Duodenal mucosa (tissue), 2 donors: ENCODE measurements around the gene AMFR.

Experiments
- H3K27ac ChIP-seq: one replicate; pipeline ENCODE4 v1.7.0; 2013; ENCODE audit warnings: low read depth, low read length
- H3K27me3 ChIP-seq, 2 donors: one replicate each; pipeline ENCODE4 v1.7.0; 2013; ENCODE audit warnings: low read length in 2 of 2, control low read depth in 1 of 2; ENCODE audit not compliant: insufficient read depth in 2 of 2, control insufficient read depth in 1 of 2
- H3K36me3 ChIP-seq, 2 donors: one replicate each; pipeline ENCODE4 v1.7.0; 2013; ENCODE audit warnings: low read length in 2 of 2, control low read depth in 1 of 2; ENCODE audit not compliant: insufficient read depth in 2 of 2, control insufficient read depth in 1 of 2
- H3K4me1 ChIP-seq, 2 donors: one replicate each; pipeline ENCODE4 v1.7.0; 2013; ENCODE audit warnings: low read length in 2 of 2, control low read depth in 1 of 2; ENCODE audit not compliant: insufficient read depth in 2 of 2, control insufficient read depth in 1 of 2
- H3K4me3 ChIP-seq, 2 donors: one replicate each; pipeline ENCODE4 v1.7.0; 2013; ENCODE audit warnings: low read length in 2 of 2, low read depth in 1 of 2
- H3K9ac ChIP-seq, 2 donors: one replicate each; pipeline ENCODE4 v1.7.0; 2013; ENCODE audit warnings: low read length in 2 of 2, low read depth in 1 of 2
- H3K9me3 ChIP-seq, 2 donors: one replicate each; pipeline ENCODE4 v1.7.0; 2013; ENCODE audit warnings: low read length in 2 of 2, control low read depth in 1 of 2; ENCODE audit not compliant: control insufficient read depth in 1 of 2

The AMFR gene

DNA sequence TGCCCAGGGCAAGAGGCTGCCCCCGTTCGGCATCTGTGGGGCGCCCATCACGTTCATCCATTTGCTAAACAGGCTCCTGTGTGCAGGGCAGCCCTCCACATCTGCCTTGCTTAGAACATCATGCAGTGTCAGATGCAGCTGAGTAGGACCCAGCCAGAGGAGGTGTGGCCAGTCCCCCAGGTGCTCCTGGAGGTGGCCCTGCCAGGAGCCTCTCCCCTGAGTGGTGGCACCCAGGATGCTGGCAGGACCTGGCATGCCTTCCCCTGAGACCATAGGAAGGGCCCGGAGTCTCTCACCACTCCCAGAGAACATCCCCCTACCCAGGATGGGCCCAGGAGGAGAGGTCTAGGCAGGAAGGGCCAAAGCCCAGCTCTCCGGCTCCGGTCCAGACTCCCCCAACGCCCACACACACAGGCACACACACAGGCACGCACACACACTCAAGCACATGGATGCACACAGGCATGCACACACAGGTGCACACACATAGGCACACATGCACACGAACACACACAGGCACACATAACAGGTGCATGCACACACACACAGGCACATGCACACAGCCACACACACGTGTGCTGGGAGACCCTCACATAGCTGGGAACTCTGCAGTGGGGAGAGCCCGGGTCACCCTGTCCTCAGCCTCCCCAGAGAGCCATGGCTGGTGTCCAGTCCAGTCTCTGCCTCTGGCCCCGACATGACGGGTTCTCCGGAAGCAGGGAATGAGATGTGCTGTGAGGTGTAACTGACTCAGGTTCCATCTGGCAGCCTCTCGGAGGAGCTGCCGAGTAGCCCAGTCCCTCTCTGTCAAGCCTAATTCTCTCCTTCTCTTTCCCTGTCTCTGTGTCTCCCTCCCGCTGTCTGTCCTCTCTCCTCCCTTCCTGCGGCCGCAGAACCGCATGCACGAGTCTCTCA, 74.6 kb downstream of the AMFR start:
- no peaks in the 10 kb centered on the region for H3K4me1 ChIP-seq
- no peak overlapping the region for H3K27ac ChIP-seq
- no peak overlapping the region for H3K4me3 ChIP-seq
- H3K27me3 ChIP-seq, result no peaks in the 10 kb centered on the region
- H3K36me3 ChIP-seq, result no peaks in the 10 kb centered on the region
- H3K9me3 ChIP-seq, result no peaks in the 10 kb centered on the region
- no peak overlapping the region for H3K9ac ChIP-seq

DNA sequence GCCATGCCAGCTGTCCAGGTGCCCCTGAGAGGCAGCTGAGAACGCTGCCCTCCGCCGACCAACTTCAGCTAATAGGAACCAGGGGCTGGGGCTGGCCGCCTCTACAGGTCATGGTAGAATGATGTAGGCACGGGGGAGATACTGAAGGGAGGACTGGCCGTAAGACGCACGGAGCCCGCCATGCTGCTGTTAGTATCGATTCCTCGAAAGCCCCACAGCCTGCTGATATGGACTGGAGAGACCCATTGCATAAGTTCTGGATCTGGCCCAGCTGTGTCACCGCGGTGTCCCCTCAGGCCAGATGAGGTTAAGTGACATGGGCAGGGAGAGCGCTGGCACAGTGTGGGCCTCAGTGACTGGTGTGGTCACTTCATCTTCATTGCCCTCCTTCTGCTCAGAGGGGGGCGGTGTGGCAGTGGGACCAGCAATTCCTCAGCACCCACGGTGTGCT, 75.6 kb downstream of the AMFR start:
- H3K4me3 ChIP-seq, result no peak overlapping the region
- H3K36me3 ChIP-seq, result no peaks in the 10 kb centered on the region
- no peaks in the 10 kb centered on the region for H3K27me3 ChIP-seq
- H3K9ac ChIP-seq, result no peak overlapping the region
- no peaks in the 10 kb centered on the region for H3K9me3 ChIP-seq
- peaks cover 0 to 3% of the 10 kb centered on the region in 2 donors for H3K4me1 ChIP-seq
- H3K27ac ChIP-seq, result no peak overlapping the region

DNA sequence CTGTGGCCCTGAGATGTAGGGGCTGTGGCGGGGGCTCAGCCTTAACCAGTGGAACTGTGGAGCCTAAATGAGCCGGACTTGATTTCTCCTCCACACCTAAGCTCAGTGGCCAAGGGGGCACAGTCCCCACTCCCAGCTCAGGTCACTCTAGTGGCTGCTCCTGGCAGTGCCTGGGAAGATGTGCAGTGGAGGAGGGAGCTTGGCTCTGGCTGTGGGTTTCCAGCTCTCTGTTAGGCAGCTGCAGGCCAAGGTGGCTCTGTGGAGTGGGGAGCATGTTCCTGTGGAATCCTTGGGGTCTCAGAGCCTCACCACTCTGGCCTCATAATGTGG, 76.3 kb downstream of the AMFR start:
- Histone ChIP-seq H3K27ac (no peak overlapping the region), H3K4me1 (peaks cover 0 to 3% of the 10 kb centered on the region in 2 donors), H3K36me3 (no peaks in the 10 kb centered on the region), H3K27me3 (no peaks in the 10 kb centered on the region), H3K9ac (no peak overlapping the region), H3K9me3 (no peaks in the 10 kb centered on the region), H3K4me3 (no peak overlapping the region)

DNA sequence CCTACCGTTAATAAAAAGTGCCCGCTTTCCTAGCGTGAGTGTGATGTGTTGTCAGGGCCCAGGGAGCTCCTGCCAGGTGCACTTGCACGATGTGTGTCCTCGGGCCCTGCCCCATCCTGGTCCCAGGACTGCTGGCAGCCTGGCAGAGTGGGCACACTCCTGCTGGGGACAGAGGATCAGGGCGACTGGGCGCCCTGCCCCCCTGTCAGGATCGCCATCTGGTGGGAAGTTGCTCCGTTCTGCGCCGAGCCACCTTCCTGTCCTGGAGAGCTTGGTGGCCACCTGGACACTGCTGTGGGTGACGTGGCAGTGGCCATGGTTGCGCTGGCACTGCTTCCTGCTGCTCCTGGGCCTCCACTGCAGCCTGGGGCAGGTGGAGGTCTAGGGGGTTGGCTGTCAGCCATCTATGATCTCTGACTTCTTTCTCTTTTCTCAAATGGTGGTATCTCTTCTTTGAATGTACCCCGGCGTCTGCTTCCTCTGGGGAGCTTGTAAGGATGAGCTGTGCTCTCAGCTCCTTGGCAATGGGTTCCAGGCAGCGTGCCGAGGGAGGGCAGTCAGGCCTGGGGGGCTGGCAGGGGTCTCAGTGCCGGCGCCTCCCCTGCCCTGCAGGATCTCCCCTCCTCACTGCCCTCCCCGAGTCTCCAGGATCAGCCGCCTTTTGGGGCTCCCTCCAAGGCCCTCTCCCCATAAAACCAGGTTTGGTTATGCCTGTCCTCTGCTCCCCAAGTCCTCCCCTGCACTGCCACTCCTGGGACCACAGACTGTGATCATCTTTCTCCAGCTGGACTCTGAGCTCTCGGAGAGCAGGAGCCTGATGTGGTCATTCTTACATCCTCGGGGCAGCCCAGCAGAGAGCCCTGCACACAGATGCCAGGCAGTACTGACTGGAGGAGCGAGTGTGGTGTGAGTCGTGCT, 76.9 kb downstream of the AMFR start:
- H3K27me3 ChIP-seq, result no peaks in the 10 kb centered on the region
- H3K9ac ChIP-seq, result no peak overlapping the region
- no peak overlapping the region for H3K27ac ChIP-seq
- no peaks in the 10 kb centered on the region for H3K9me3 ChIP-seq
- no peak overlapping the region for H3K4me3 ChIP-seq
- H3K36me3 ChIP-seq, result no peaks in the 10 kb centered on the region
- peaks cover 0 to 3% of the 10 kb centered on the region in 2 donors for H3K4me1 ChIP-seq

DNA sequence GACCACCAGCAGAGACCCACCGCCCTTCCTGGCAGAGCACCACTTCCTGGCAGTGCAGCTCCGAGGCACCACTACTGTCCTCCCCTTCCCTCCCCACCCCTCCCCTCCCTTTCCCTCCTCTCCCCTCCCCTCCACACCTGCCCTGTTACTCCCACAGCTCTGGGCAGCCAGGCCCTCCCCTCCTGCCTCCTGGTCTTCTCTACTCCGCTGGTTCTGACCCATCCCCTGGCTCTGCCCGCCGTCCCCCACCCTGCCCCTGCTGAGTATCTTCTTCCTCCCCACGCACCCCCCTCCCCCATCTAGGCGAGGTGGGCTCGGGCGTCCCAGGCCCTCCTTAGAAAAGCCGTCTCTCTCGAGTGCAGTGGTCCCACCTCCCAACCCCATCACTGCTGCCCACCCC, 77.7 kb downstream of the AMFR start:
- no peak overlapping the region for H3K9ac ChIP-seq
- H3K4me3 ChIP-seq, result no peak overlapping the region
- H3K4me1 ChIP-seq, result peaks cover 0 to 3% of the 10 kb centered on the region in 2 donors
- no peaks in the 10 kb centered on the region for H3K27me3 ChIP-seq
- H3K36me3 ChIP-seq, result no peaks in the 10 kb centered on the region
- H3K9me3 ChIP-seq, result no peaks in the 10 kb centered on the region
- no peak overlapping the region for H3K27ac ChIP-seq

DNA sequence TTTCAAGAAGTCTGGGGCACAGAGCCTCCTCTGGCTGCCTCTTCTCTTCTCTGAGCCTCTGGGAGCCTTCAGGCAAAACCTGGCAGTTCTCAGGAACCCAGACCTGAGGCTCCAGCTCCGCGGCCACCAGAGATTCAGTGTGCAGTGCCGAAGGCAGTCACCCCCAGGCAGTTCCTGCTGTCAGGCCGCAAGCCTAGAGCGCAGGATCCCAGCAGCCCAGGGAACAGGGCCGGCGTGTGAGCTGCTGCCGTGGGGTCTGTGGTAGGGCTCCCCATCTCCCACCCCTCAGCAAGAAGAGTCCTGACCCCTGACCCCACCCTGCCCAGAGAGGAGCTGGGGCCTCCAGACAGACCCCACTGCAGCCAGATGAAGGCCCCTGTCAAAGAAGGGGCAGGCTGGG, 78.2 kb downstream of the AMFR start:
- Histone ChIP-seq H3K36me3 (no peaks in the 10 kb centered on the region), H3K4me1 (peaks cover 0 to 3% of the 10 kb centered on the region in 2 donors), H3K27me3 (no peaks in the 10 kb centered on the region), H3K27ac (no peak overlapping the region), H3K4me3 (no peak overlapping the region), H3K9me3 (no peaks in the 10 kb centered on the region), H3K9ac (no peak overlapping the region)

DNA sequence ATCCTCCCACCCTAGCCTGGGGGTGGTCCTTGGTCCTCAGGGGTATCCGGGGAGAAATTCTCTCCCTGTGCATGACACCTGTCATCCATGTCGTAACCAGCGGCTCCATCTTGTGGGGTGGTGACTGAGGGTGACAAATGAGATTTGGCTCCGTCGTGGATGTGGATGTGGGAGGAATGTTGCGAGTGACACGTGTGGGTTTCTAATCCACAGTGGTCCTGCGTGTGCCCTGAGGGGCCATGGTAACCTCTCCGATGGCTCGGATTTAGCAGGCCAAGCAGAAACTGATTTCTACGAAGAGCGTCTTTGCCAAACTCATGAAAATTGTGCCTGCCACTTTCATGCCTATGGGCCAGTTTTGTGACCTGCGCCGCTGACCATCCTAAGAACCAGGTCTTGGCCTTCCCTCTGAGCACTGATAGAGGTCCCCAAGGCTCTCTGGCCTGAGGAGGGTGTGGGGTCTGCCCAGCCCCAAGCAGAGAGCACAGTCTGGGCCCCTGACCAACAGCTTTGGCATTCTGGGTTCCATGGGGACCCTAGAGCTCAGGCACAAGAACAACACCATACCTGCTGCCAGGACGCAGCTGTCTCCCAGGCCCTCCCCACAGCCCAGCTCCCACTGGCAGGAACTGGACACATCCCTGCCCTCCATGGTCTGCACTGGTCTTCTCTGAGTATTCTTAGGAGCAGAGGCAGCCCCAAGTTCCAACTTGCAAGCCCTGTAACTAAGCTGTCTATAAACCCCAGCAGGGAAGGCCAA, 79.0 kb downstream of the AMFR start:
- no peak overlapping the region for H3K4me3 ChIP-seq
- no peaks in the 10 kb centered on the region for H3K9me3 ChIP-seq
- no peak overlapping the region for H3K27ac ChIP-seq
- no peak overlapping the region for H3K9ac ChIP-seq
- H3K4me1 ChIP-seq, result peaks cover 0 to 3% of the 10 kb centered on the region in 2 donors
- H3K36me3 ChIP-seq, result no peaks in the 10 kb centered on the region
- H3K27me3 ChIP-seq, result no peaks in the 10 kb centered on the region

DNA sequence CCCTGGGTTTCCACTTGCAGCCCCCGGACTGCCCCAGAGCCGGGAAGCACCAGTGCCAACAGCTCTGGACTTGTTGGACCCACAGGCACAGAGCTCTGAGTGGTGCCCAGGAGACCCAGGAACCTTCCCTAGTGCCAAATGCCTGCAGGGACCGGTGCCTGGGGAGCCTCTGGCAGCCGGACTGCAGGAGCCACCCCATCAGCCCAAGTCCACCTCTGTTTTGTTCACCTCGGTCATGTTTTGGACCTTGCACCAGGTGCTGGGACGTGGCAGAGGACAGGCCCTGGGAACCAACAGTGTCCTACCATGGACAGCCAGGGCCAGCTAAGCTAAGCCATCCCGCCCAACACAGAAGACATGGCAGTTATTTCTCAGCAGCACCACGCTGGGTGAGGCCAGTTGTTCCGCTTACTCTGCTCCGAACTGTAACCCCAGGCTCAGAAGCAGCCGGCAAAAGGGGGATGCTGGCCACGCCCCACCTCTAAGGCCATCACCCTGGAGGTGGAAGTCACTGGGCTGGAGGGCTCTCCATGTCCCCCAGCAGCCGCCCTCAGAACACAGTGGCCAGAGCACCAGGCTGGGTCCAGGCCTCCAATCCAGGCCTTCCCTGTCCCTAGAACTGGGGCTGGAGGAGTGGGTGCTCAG, 79.8 kb downstream of the AMFR start:
- Histone ChIP-seq H3K4me3 (no peak overlapping the region), H3K36me3 (no peaks in the 10 kb centered on the region), H3K27ac (no peak overlapping the region), H3K4me1 (peaks cover 0 to 3% of the 10 kb centered on the region in 2 donors), H3K9ac (no peak overlapping the region), H3K27me3 (no peaks in the 10 kb centered on the region), H3K9me3 (no peaks in the 10 kb centered on the region)

DNA sequence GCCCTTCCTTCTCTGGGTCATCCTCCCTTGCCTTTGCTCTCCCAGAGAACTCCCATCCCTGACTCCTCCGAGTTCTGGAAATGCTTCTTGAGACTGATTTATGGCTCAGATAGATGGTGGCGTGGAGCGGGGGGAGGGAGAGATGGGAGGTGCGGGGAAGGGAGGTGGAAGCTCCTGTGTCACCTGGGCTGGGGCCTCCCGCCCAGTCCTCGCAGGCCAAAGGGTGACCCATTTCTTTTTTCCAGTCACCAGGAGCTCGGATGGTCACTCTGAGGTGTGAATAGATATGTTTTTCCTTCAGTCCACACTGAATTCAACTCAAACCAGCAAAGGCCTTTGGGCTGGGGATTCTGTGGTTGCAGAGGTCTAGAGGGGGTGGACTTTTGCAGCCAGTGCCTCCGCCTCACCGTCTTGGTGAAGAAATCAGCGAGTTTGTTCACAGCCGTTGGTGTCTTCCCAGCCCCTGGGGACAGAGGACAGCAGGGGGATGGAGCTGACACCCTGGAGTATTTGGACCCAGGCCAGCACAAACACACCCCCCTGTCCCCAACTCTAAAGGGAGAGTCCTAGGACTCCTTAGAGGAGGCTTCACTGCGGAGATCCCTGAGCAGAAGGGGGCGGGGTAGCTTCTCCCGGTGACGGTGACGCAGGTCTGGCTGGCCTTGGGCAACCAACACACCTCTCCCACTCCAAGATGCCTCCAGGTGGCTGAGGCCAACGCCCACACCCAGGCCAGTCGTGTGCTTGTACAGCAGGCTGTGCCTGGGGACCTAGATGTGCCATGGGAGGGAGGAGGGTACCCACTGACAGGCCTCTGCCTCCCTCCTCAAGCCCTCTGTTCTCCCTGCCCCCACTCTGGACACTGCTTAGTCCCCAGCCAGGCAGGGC, 80.6 kb downstream of the AMFR start:
- peaks cover 0 to 3% of the 10 kb centered on the region in 2 donors for H3K4me1 ChIP-seq
- no peaks in the 10 kb centered on the region for H3K36me3 ChIP-seq

More for the DNA sequence above, 80.6 kb downstream of the AMFR start:
- H3K27ac ChIP-seq, result no peak overlapping the region
- H3K9me3 ChIP-seq, result no peaks in the 10 kb centered on the region
- H3K9ac ChIP-seq, result no peak overlapping the region
- H3K27me3 ChIP-seq, result no peaks in the 10 kb centered on the region
- no peak overlapping the region for H3K4me3 ChIP-seq
